BE2C (cell line): Measurements from ENCODE around the gene LHX6.
A peak's percentile ranks its signal among the peaks of the same experiment; 100 is the strongest.

ENCODE experiments used
- DNase-seq: peaks from one replicate; pipeline ENCODE4 v3.0.0-alpha.2; 2020
- H3K27me3 ChIP-seq: fragments of 250-450 bp; sonication (Bioruptor Pico); 2 replicates; pipeline ENCODE4 v1.5.1; 2020; ENCODE audit warnings: mild to moderate bottlenecking
- H3K36me3 ChIP-seq: fragments of 250-450 bp; sonication (Bioruptor Pico); 2 replicates; pipeline ENCODE4 v1.5.1; 2020; ENCODE audit warnings: mild to moderate bottlenecking
- H3K4me1 ChIP-seq: fragments of 250-450 bp; sonication (Bioruptor Pico); 2 replicates; pipeline ENCODE4 v1.5.1; 2020
- H3K4me3 ChIP-seq: 2 replicates; pipeline ENCODE4 v1.5.1; 2011; ENCODE audit warnings: low read depth, low read length
- H3K9me3 ChIP-seq: fragments of 250-450 bp; sonication (Bioruptor Pico); 2 replicates; pipeline ENCODE4 v1.5.1; 2020
- CTCF ChIP-seq: IDR thresholded peaks from 2 replicates; pipeline ENCODE4 v1.5.1; 2012; ENCODE audit warnings: mild to moderate bottlenecking, low read depth, low read length

LHX6 gene

GRCh38 chr9:122216138-122216797 is 12.5 kb downstream of the LHX6 start:
- TF ChIP-seq CTCF = no peak
- peaks cover 6% of the 10 kb centered on the region for H3K9me3 ChIP-seq
- DNase-seq = no peak
- peaks cover 97% of the 10 kb centered on the region for H3K27me3 ChIP-seq
- peaks cover 3% of the 10 kb centered on the region for H3K4me1 ChIP-seq
- no peak overlapping the region for H3K4me3 ChIP-seq
- H3K36me3 ChIP-seq = no peaks in the 10 kb centered on the region

DNA sequence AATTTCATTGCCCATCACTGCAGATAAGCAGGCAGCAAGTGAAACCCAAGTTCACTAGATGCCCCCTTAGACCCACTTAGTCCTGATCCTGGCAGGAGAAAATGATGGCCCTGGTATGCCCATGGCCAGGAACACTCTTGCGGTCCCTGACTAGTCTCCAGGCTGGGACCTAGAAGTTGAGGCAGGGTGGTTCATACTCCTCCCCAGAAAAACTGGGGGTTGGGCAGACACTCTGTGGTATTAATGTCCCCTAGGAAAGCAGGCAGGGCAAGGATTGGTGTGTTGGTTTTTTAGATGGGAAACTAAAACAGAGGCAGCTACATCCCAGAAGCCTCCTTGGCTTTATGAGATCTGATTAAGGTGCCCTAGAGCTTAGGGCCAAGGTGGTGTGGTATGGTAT is 13.1 kb downstream of the LHX6 start:
- Histone ChIP-seq H3K9me3 (peaks cover 6% of the 10 kb centered on the region), H3K4me1 (peaks cover 3% of the 10 kb centered on the region), H3K36me3 (no peaks in the 10 kb centered on the region), H3K27me3 (peaks cover 97% of the 10 kb centered on the region), H3K4me3 (no peak overlapping the region)
- no peak for DNase-seq
- TF ChIP-seq CTCF = no peak

DNA sequence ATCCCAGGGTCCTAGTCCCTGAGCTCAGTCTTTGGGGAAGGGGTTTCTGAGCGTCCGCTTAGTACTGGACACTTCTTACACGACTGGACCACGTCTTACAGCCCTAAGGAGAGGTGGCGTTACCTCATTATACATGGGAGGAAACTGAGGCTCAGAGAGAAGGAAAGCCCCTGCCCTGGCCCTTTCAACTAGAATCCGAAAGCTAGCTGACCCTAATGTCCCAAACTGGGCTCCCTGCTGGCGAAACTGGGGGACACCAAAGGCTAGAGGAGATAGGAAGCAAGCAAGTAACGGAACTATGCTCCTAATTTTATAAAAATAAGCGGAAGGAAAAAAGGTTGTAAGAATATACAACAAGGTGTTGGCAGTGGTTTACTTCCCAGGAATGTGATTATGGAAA is 14.2 kb downstream of the LHX6 start:
- Histone ChIP-seq H3K36me3 (no peaks in the 10 kb centered on the region), H3K4me1 (peaks cover 3% of the 10 kb centered on the region), H3K9me3 (peaks cover 6% of the 10 kb centered on the region), H3K27me3 (peaks cover 91% of the 10 kb centered on the region), H3K4me3 (peak overlapping the region; percentile 14; the same call in 1 of the 2 replicates)
- no peak for DNase-seq
- TF ChIP-seq CTCF = no peak

GRCh38 chr9:122213589-122214413 is 15.0 kb downstream of the LHX6 start:
- peaks cover 6% of the 10 kb centered on the region for H3K9me3 ChIP-seq

DNA sequence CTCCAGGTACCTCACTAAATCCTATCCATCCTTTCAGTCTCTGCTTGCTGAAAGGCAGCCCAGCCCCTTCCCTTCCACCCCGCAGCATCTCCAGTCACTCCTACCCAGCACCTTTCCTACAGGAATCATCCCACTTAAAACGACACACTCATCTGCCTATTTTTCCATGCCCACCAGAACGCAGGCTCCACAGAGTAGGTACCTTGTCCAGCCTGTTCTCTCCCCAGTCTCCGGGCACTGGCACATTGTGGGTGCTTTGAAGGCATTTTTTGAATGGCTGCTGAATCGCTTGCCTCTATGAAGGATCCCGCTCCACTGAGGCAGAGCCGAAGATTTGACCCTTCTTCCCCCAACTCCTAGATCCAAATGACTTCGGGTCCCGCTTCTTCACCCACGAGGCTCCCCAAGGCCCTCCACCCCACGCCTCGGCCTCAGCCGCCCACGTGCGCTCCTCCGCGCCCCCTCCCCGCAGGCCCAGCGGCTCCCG is 15.6 kb downstream of the LHX6 start:
- Histone ChIP-seq H3K4me3 (no peak overlapping the region; the same call in 1 of the 2 replicates), H3K36me3 (no peaks in the 10 kb centered on the region), H3K27me3 (peaks cover 77% of the 10 kb centered on the region), H3K9me3 (peaks cover 6% of the 10 kb centered on the region), H3K4me1 (peaks cover 3% of the 10 kb centered on the region)
- TF ChIP-seq CTCF = no peak
- no peak for DNase-seq

More at GRCh38 chr9:122213589-122214413, 15.0 kb downstream of the LHX6 start:
- peak; percentile 95 for DNase-seq
- H3K4me3 ChIP-seq = peak overlapping the region; percentile 14; the same call in 1 of the 2 replicates
- H3K4me1 ChIP-seq = peaks cover 3% of the 10 kb centered on the region
- peaks cover 83% of the 10 kb centered on the region for H3K27me3 ChIP-seq
- no peak for TF ChIP-seq CTCF
- no peaks in the 10 kb centered on the region for H3K36me3 ChIP-seq

GRCh38 chr9:122212473-122213004 is 16.2 kb downstream of the LHX6 start:
- TF ChIP-seq CTCF = no peak
- H3K4me3 ChIP-seq = no peak overlapping the region
- peaks cover 6% of the 10 kb centered on the region for H3K9me3 ChIP-seq
- H3K4me1 ChIP-seq = peaks cover 3% of the 10 kb centered on the region
- DNase-seq = no peak
- peaks cover 71% of the 10 kb centered on the region for H3K27me3 ChIP-seq
- no peaks in the 10 kb centered on the region for H3K36me3 ChIP-seq
